GM19240 (cell line): ENCODE data around the gene MLC1.

Source experiments
- DNase-seq: peaks from one replicate; pipeline ENCODE4 v3.0.0; 2011; ENCODE audit warnings: low spot score; ENCODE audit not compliant: insufficient read length

Gene MLC1

GRCh38 chr22:50085211-50085972 is at the start of gene MLC1:
Gene MLC1 (minus strand): TSS chr22:50085426. CDS start chr22:50084902, 524 bp downstream.
- no peak for DNase-seq

GRCh38 chr22:50134481-50134880 is 49.3 kb upstream of the MLC1 start:
- no peak for DNase-seq

GRCh38 chr22:50131894-50132293 is 46.7 kb upstream of the MLC1 start:
- no peak for DNase-seq

- no peak for DNase-seq
Measured at GRCh38 chr22:50129121-50129736, 44.0 kb upstream of the MLC1 start.

- DNase-seq = no peak
Measured at GRCh38 chr22:50125029-50125428, 39.8 kb upstream of the MLC1 start.

- no peak for DNase-seq
Measured at GRCh38 chr22:50123119-50123518, 37.9 kb upstream of the MLC1 start.

- no peak for DNase-seq
Measured at GRCh38 chr22:50121202-50121740, 36.0 kb upstream of the MLC1 start.

GRCh38 chr22:50119768-50120251 is 34.6 kb upstream of the MLC1 start:
- DNase-seq = no peak

- DNase-seq = no peak
Measured at GRCh38 chr22:50119169-50119767, 34.0 kb upstream of the MLC1 start.

- no peak for DNase-seq
Measured at GRCh38 chr22:50118557-50119168, 33.4 kb upstream of the MLC1 start.

GRCh38 chr22:50118129-50118528 is 32.9 kb upstream of the MLC1 start:
- DNase-seq = no peak

GRCh38 chr22:50117168-50117762 is 32.0 kb upstream of the MLC1 start:
- no peak for DNase-seq

- DNase-seq = no peak
Measured at GRCh38 chr22:50115693-50116092, 30.5 kb upstream of the MLC1 start.

- no peak for DNase-seq
Measured at GRCh38 chr22:50114221-50115021, 29.2 kb upstream of the MLC1 start.

GRCh38 chr22:50112151-50113118 is 27.2 kb upstream of the MLC1 start:
- DNase-seq = no peak

GRCh38 chr22:50111056-50111455 is 25.8 kb upstream of the MLC1 start:
- no peak for DNase-seq

- DNase-seq = no peak
Measured at GRCh38 chr22:50107529-50107928, 22.3 kb upstream of the MLC1 start.

GRCh38 chr22:50105208-50106100 is 20.2 kb upstream of the MLC1 start:
- DNase-seq = no peak
